T-helper 2 cell (primary cell): Measurements from ENCODE around the gene IQGAP2.

Experiments used
- DNase-seq, 5 experiments: peaks; one replicate each; pipeline versions ENCODE4 v3.0.0 to v3.0.0-alpha.2; 2012 to 2022

IQGAP2 gene

DNA sequence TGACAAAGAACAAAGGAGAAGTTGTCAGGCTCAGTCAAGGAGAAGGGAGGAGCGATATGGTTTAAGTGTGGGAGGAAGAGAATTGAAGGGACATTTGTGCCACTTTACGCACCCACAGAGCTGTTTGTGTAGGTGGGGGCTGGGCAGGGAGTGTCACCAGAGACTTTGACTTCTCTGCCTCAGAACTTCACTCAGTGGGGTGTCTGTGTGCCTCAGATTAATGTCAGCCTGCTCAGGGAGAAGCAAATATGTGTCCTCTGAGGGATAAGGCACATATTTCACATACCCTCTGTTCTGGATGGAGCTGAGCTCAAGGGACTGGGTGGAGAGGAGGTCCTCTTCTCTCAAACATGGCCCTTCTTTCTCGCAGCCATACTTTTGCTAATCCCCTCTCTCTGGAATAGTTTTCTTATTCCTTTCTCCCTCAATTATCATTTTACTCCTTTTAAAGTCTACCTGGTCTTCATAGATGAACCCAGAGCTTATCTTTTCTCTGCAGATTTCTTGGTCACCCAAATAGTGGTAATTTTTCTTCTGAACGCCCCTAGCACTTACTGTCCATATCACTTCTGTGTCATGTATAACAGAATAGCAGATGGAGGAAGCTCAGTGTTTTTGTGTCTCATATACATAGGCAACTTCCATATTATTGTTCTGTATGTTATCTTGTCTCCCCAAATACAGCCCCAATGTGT lies 77.0 kb downstream of the IQGAP2 start:
- DNase-seq, result no peak

DNA sequence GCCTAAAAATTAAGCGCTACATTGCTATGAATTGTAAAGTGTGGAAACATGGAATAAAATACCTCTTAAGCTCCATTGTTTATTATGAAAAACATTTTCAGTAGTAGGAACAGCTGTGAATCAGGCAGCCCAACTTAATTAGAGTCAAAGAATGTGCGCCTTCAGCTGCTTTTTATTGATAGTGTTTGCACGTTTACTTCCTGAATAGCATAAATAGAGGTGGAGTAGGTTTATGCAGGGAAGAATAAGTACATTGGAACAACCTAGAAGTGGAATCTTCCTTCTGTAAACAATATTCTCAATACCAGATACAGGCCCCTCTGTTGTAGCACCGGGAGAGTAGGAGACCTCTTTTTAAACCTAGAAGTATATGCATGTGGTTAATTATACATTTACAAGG lies 79.9 kb downstream of the IQGAP2 start:
- DNase-seq, result no peak

DNA sequence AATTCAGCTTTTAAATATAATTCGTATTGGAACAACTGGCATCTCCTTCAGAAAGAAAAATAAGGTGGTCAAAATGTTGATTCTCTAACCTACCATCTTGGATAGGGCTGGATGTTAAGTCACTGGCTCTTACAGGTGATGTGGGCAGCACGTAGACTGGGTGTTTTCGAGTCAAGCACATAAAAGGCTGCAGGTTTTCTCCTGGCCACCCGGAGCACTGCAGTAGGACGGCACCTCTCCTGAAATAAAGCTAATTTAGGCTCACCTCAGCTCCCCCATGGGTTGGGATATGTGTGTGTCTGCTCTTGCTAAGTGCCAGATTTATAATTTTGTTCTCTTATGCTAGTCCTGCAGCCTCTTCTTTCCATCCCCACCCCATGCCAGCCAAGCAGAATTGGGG lies 80.3 kb downstream of the IQGAP2 start:
- DNase-seq, result no peak

DNA sequence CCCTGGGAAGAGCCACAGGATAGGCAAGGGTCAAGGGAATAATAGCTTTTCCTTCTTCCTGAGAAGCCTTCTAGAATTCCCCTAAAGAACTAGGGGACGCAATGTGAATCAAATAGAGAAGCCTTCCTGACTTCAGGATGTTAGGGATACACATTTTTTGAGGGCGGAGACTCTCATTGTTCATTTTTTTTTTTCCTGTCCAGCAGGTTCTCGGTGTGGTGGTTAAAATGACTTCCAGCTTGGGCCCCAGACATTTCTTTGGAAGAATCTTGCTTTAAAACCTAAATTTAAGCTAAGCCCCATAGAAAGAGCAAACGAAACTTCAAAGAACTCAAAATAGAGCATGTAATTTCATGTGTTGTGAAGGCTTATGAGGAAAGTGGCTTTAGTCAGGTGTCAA lies 80.8 kb downstream of the IQGAP2 start:
- DNase-seq, result no peak

DNA sequence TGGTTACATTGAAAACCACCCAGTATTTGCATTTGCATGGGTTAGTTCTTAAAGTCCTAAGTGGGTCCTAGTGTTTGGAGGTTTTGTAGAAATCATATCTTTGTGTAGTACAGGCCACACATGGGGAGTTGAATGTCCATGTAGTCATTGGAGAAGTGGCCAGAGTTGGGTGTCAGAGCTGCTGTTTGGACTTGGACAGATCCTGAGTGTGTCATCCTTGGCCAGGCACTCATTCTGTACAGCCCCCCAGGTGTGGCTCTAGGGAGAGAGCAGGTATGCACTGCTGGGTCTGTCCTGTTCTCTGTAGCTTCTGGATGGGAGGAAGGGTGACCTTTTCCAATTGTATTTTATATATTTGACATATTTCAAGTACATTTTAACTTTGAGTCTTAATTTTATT lies 82.4 kb downstream of the IQGAP2 start:
- DNase-seq, result no peak

DNA sequence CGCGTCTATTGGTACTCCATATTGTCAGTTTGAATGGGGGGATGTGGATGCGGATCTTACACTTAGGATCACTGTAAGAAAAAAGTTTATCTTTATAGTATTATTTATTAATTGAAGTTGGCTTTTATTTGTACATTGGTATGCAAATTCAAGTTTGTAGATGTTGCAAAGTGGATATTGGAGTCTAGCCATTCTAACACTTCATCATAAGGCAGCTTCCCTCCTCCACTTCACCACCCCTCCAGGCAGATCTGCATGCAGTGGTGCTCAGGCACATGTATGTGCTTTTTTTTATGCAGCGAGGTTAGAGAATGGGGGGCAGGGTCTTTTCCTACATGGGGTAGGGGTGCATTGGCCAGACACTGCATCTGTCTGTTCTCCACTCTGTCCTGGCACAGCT lies 84.3 kb downstream of the IQGAP2 start:
- no peak for DNase-seq

DNA sequence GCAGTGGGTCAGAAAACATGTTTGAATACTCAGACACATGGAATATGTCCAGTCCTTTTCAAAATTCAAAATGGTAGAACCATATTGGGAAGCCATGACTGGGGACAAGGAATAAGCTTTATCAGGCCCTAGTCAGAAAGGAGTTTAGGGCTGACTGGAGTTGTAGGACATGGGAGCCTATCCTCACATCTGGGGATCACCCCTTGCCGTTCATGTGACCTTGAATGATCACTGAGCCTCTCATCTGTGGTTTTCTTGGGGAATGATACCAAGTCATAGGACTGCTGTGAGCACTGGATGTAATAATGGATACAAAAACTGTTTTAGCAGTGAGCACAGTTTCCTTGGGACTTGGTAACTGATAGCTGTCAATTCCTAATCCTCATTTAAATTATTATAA lies 84.7 kb downstream of the IQGAP2 start:
- DNase-seq, result no peak

DNA sequence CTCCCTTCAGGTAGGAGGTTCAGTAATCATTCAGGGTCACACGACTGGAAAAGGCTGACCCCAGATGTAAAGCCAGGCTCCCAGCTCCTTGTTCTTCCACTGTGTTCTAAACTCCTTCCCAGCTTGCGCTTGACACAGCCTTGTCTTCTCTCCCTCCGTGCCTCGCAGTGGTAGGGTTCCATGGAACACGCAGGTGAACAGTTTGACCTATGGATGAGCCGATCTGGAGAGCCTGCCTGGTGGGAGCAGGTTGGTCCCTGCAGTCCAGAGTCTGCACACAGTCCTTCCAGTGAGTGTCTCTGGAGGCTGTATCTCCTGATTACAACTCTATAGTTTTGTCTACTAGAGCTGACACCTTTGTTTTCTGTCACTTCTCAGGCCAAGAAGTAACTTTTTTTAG lies 85.9 kb downstream of the IQGAP2 start:
- DNase-seq, result no peak

DNA sequence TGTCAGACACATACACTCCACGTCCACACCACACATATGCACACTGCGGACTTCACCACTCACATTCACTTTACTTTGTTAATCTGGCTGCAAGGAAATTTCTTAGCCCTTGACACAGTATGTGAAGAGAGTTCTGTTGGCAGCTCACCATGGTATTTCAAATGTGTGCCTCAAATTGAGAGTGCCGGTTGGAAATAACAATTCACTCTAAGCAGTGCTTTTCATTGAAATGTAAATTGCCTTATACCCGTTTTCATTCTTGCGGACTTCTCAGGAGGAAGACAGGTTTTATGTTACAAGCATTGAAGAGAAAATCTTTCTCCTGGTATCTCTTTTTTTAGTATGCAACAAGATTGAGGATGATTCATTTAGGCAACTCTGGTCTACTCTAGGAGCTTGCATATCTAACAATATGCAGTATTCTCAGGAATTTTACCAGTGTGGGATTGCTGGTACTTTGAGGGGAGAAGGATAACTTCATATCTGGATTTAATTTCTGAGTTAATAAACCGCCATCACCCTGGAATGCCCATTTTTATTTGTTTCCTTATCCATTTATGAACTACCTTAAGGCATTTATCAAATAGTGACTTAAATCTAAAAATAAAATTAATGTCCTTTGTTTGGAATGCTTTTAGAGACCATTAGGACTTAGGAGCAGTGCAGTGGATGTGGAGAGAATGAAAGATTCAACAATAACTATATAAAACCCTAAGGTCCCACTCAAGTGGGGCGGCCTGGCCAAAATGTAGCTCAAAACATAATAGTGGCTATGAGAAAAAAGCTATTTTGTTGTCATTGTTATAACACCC lies 87.0 kb downstream of the IQGAP2 start:
- DNase-seq, result no peak

DNA sequence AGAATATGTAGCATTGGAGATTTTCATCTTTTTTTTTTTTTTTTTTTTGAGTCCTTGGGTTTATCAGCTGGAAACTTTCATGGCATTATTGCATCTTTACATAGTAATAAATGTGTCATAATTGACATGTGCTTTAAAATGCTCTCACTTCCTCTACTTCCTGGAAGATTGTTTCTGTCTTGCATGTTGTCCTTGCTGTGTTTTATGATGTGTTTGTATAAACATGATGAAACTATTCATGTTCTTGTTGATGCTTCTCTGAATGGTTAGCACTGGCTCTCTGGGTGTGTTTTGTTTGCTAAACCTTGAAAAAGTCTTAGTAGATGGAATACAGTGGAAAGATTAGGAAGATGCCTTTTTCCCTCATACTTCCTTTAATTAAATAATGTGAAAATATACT lies 87.9 kb downstream of the IQGAP2 start:
- no peak for DNase-seq

DNA sequence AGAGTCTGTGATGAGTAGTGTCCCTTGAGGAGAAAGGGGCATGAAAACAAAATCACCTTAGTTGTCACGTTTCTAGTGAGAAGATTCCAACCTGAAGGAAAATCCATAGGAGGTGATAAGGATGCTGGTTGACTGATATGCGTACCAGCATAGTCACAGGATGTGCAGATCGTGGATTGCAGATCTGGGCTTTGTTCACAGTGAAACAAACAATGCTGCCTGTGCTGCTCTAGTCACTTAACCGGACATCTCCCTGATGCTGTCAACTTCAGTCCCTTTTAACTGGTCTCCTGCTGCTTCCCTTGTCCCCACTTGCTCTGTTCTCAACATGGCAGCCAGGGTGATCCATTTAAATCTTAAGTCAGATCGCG lies 89.7 kb downstream of the IQGAP2 start:
- DNase-seq, result no peak

DNA sequence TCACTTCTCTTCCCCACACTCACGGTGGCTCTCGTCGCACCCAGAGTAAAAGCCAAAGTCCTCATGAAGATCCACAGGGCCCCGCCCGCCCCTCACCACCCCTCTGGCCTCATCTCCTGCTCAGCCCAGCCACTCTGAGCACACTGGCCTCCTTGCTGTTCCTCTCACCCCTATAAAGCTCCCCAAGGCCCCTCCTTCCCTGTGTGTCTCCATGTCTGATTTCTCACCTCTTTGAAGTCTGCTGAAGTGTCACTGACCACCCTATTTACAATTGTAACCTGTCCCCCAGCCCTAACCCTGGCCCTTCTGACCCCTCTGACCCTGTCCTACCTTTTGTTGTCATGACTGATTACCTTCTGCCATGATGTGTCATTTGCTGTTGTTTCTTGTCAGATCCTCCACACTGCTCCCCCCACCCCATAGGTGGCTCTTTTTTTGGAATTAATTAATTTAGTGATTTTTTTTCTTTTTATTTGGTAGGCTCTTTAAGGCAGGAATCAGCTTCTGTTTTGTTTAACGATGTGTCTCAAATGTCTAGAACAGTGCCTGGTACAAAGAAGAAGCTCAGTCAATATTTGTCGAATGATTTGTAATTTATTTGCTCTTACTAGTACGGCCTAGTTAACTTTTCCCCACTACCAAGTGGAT lies 90.2 kb downstream of the IQGAP2 start:
- DNase-seq, result no peak

DNA sequence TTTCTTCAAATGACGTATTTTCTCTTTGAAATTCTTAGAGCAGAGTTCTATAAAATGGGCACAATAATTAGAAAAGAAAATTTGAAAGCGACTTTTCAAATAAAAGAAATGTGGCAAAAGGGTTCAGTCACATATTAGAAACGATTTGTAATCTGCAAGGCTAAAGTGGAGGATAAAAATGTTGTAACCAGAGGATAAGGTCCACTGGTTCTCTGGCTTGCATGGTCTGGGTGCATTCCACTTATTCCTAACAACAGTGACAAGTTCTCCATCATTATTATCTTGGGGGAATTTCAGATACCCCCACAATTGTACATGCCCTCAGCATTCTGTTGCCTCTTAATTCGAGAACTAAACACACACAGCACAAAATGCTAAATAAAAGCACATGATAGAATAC lies 91.1 kb downstream of the IQGAP2 start:
- no peak for DNase-seq

DNA sequence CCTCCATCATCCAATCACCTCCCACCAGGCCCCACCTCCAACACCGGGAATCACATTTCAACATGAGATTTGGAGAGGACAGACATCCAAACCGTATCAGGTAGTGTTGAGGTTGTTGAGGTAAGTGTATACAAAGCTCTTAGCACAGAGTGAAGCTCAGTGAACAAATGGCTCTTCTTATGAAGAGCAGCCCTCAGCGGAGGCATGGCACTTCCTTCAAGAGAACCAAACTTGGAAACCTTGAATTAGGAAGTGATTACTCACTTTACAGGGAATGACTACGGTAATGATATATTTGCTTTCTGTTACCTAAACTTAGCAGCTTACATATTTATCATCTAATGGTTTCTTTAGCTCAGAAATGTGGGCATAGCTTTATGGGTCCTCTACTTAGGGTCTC lies 92.8 kb downstream of the IQGAP2 start:
- DNase-seq, result no peak

DNA sequence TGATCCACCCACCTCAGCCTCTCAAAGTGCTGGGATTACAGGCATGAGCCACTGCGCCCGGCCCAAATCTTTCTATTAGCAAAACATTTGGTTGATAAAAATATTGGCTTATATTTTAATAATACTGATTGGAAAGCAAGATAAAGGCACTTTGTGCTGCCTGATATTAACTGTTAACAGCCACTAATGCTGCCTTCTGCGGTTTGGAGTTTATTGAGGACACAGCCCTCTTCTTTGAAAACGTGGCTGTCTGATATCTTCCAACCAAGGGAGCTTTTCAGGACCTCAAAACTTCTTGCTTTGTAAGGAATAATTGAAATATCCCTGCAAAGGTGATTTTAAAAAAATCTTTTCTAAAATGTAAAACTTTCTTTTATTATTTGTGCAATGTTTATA lies 94.0 kb downstream of the IQGAP2 start:
- DNase-seq, result no peak

DNA sequence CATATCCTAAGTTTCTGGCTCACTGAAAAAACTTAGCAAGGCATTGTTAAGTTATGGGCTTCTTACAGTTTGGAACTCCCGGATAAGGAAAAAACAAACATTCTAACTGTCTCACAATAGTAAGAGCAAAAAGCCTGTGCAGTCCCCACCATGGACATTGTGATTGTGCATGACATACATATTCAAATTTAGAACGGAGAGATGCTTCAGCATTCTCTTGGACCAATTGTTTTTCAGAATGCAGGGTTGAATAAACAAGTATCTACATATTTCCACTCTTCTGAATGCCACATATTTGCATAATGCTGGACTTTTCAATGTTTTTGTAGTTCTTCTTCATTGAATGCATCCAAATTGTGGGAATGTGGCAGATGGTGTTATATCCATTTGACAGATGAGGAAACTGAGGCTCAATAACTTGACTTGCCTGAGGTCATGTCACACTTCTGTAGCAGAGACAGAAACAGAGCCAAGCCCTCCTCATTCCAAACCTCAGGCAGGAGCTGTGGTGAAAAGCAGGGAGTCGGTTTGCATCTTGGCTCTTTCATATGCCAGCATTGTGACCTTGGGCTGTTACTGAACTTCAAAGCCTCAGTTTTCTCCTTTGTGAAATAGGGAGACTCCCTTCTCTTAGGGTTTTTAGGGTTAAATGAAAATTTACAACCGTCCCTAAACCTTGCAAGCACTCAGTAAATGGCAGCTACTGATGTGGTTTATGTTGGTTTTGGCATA lies 95.1 kb downstream of the IQGAP2 start:
- DNase-seq, result no peak

DNA sequence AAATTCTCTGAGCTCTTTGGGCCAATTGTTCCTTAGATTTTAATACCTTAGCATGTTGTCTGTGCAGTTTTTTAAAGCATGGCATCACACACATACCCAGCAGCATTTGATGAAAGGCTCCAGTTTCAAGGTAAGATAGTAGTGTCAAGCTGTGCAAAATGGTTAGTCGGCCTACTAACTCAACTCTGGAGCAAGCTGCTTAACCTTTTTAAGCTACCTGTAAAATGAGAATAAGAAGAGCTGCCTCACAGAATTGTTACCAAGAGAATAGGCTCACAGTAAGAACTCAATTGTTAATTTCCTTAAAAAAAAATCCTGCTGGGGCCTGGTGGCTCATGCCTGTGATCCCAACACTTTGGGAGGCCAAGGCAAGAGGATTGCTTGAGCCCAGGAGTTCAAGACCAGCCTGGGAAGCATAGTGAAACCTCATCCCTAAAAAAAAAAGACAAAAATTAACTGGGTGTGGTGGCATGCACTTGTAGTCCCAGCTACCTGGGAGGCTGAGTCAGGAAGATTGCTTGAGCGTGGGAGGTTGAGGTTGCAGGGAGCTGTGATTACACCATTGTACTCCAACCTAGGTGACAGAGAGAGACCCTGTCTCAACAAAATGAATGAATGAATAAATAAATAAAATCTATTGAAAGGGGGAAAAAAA lies 96.5 kb downstream of the IQGAP2 start:
- DNase-seq, result no peak

DNA sequence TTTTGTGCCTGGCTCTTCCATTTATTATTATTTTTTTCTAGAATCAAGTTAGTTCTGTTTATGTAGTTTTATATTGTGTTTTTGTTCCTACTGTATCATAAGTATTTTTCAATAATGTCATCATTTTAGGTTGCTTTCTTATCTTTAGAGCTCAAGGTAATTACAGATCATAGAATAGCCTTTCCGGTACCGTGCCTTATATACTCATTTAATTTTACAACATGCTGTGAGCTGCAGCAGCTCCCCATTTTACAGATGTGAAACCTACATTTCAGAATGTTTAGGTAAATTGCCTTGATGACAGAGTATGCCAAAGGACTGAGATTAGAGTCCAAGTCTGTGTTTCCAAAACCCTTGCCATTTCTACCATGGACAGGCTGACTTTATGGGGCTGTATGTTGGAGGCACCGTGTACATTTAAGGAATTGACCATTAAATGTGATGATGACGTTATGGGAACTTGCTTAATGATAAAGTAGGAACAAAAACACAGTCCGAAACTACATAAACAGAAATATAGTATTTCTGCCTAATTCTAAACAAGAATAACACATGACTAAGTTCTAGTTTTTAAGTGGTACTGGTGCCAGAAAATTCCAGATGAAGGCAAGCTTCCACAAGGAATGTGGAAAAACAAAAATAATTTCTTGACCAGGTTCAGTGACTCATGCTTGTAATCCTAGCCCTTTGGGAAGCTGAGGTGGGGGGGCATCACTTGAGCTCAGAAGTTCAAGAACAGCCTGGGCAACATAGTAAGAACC lies 97.7 kb downstream of the IQGAP2 start:
- no peak for DNase-seq

DNA sequence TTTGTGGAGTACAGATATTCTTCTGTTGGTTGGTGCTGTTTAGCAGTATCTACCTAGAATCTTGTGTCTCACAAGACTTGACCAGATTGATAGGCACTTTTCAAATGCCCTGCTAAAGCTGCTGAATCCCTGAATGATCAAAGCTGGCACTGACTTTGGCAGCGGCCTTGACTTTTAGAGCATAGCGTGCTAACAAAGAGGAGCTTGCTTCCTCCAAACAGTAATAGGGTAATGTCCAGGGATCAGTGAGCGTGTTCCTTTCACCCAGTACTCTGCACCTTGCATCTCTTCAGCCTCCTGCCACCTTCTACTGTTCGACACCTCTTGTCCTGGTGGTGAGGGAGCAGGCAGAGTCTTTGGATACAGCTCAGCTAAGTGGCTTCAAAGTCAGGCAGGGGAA lies 100.8 kb downstream of the IQGAP2 start:
- no peak for DNase-seq

DNA sequence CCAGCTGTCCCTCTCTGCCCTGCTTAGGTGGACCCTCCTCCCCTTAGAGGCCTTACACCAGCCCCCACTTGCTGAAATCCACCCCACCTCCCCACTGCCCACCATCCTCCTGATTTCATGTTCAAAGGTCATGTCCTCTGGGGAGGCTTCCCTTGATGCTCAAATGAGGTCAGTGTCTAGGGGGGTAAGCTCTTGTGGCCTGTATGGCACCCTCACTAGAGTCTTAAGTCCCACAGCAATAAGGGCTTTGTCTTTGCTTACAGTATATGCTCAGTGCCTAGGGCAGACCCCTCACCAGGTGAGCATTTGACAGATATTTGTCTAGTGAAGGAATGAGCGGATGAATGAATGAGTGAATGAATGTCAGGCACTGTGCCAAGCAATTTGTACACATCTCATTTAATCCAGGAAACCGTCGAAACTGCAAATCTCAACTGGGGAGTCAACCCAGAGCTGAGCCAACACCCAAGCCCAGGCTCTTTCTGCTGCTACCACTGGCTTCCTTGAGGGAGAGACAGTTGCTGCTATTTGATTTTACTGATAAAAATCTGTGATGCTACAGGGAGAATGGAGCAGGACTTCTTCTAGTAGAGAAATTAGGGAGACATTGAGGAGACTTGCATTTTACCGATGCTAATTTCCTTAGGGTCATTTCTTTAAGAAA lies 101.9 kb downstream of the IQGAP2 start:
- no peak for DNase-seq

DNA sequence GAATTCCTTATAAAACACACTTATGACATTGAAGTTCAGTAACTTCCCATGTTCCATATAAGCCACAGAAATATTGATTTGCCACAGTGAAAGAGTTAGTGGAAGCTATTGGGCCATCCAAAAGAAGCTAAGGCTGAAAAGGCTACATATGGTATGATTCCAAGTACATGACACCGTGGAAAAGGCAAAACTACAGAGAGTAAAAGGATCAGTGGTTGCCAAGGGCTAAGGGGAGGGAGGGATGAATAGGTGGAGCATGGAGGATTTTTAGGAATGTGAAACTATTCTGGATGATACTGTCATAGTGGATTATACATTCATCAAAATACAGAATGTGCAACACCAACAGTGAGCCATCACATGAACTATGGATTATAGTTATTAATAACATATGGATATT lies 110.4 kb downstream of the IQGAP2 start:
- no peak for DNase-seq

DNA sequence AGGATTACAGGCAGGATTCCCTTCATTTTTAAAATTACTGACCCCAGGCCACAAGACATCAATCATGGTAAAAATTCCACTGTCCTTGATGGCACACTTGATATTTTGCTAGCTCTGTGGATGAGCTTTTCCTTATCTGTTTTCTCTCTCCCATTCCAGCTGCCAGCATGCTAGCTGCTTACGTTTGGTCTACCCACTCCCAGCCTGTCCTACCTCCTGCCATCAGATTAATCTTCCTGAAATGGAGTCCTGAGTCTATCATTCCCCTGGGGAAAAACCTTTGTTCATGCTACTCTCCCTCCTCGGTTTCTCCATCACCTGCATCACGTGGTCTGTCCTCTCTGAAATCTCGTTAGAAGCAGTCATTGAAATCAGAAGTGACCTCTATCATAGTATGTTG lies 111.2 kb downstream of the IQGAP2 start:
- DNase-seq, result no peak
